Transverse colon (tissue), 4 donors: Measurements from ENCODE around the gene NTRK2.

Experiments used
- EP300 ChIP-seq: sonication (generic); formaldehyde crosslinking; IDR thresholded peaks from one replicate; pipeline ENCODE4 v1.6.1; 2017; ENCODE audit warnings: antibody characterized with exemption, low read depth
- POLR2A ChIP-seq: fragments of 450-650 bp; IDR thresholded peaks from one replicate; pipeline ENCODE4 v1.6.1; 2016; ENCODE audit warnings: antibody characterized with exemption, mild to moderate bottlenecking, moderate library complexity
- POLR2AphosphoS5 ChIP-seq, 3 donors: sonication (generic); formaldehyde crosslinking; IDR thresholded peaks; one replicate each; pipeline ENCODE4 v1.6.1; 2016; ENCODE audit warnings: antibody characterized with exemption in 3 of 3
- TF ChIP-seq, protein P1 (sequence below), 5 experiments: fragments of 200-600 bp in 3 of 5; fragments of 450-650 bp in 2 of 5; sonication (generic) in 3 of 5; IDR thresholded peaks; 1 replicate in 2 of 5; 2 replicates in 3 of 5; pipeline ENCODE4 v1.5.1; 2016 to 2017; ENCODE audit warnings: antibody characterized with exemption in 5 of 5, inconsistent platforms in 3 of 5, mild to moderate bottlenecking in 2 of 5, moderate library complexity in 1 of 5

DNA sequence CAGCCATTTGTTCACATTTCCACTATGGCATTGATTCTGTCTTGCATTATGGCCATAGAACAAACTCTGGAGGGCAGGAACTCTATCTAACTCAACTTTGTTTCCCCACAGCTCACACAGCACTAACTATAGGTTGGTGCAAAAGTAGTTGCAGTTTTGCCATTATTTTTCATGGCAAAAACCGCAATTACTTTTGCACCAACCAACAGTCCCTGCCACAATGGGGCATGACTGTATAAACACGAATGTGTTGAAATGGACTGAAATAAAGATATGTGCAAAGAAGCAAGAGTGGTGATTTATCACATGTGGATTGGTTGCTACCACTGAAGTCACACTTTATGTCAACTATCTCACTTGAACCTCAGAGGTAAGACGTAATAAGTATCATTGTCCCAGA lies 338.7 kb downstream of the NTRK2 start:
- TF ChIP-seq, protein P1, sequence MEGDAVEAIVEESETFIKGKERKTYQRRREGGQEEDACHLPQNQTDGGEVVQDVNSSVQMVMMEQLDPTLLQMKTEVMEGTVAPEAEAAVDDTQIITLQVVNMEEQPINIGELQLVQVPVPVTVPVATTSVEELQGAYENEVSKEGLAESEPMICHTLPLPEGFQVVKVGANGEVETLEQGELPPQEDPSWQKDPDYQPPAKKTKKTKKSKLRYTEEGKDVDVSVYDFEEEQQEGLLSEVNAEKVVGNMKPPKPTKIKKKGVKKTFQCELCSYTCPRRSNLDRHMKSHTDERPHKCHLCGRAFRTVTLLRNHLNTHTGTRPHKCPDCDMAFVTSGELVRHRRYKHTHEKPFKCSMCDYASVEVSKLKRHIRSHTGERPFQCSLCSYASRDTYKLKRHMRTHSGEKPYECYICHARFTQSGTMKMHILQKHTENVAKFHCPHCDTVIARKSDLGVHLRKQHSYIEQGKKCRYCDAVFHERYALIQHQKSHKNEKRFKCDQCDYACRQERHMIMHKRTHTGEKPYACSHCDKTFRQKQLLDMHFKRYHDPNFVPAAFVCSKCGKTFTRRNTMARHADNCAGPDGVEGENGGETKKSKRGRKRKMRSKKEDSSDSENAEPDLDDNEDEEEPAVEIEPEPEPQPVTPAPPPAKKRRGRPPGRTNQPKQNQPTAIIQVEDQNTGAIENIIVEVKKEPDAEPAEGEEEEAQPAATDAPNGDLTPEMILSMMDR (IDR thresholded peaks at IDR 0.05): no peak
- no peak for TF ChIP-seq POLR2A
- no peak for TF ChIP-seq POLR2AphosphoS5 (IDR thresholded peaks at IDR 0.05)
- TF ChIP-seq EP300: no peak
